Frontal cortex (tissue), 4 donors: Measurements from ENCODE around the gene PADI1. TPM values are rescaled to one million over a fixed set of nuclear protein-coding genes. Genes with fewer than 3 reads are reported as not detected.

Experiments
- DNase-seq, 2 donors: peaks; one replicate each; pipeline ENCODE4 v3.0.0; 2012; ENCODE audit warnings: low spot score in 2 of 2
- FAIRE-seq: peaks from 2 replicates; lab custom pipeline; 2012; peaks lifted over from hg19 to GRCh38; lab: Jason Lieb, UNC
- total RNA-seq: library from RNA; depleted of rRNA; stranded (reverse); fragments of >200 nt; gene quantifications from one replicate; pipeline ENCODE4 v1.2.3, GENCODE V29; 2014
- donor health status: control.
- donor health status: control.
- donor health status: control.

PADI1 gene
- total RNA-seq: not detected

- FAIRE-seq (no peak), DNase-seq (no peak)
These were observed at the start of gene PADI1 for GRCh38 chr1:17204546-17205440. Gene PADI1 (plus strand): TSS chr1:17205128. CDS start chr1:17205218, 90 bp downstream.

DNA sequence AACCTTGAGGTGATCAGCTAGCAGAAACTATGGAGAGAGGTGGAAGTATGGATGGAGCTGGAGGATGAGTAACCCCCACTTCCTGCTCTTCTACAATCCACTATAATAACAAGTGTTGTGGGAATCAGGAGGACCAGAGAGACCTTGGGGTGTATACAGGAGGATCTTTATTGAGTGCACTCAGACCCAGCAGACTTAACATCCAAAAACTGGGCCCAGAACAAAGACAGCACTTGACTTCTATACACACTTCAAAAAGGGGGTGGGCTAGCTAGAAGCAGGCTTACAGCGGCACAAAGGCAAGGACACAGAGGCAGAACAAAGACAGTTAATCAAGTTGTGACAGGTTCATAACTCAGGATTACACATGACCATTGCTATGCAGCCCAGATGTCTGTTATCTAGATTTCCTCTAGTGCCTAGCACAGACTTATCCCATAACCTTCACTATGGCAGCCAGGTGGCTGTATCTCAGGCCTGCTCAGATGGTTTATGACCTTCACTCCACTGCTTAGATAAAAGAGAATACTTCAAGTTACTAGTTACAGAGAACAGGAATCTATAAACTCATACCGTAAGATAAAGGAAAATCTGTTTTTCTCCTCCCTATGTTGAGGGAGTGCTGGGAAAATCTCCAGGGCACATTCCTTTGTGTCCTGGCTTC lies 49.5 kb upstream of the PADI1 start:
- DNase-seq: no peak

GRCh38 chr1:17156108-17156507 lies 48.8 kb upstream of the PADI1 start:
- DNase-seq: no peak
- no peak for FAIRE-seq

More for the DNA sequence above, 49.5 kb upstream of the PADI1 start:
- no peak for FAIRE-seq

DNA sequence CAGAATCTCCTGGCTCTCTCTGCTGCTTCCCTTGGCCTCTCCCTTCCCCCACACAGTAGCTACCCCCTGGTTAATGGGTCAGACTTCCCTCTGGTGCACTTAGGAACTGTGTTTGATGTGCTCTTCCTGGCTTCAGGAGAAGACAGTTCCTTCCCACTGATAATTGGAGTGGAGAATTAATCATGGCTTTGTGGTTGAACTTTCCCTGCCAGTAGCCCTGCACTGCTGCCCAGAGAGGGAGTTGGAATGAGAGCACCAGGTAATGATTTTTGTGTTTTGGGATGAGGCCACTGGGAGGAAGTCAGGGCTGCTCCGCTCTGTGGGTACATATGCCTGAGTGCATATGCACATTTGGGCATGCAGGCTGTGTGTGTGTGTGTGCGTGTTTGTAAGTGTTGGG lies 46.0 kb upstream of the PADI1 start:
- no peak for FAIRE-seq

DNA sequence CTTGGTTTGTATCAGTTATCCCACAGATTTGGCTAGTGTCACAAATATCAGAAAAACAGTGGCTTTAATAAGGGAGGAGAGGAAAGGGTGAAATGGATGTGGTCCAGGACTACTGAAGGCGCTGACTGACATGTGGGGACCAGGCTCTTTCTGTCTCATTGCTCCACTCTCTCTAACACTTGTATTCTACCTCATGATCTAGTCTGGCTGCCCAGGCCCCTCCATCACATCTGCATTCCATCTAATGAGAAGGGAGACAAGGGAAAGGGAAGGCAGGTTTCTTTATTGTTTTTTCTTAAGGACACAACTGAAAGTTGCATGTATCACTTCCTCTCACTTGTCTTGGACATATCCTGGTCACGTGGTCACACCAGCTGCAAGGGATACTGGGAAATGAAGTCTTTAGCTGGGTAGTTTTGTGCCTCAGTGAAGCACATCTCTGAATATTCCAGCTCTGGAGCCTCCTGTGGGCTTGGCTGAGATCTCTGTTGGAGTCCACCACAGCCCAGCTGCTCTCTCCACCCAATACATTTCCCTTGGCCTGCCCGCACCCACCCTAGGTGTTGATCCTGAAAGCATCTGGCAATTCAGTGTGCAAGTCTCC lies 43.7 kb upstream of the PADI1 start:
- FAIRE-seq: no peak

More for the DNA sequence above, 46.0 kb upstream of the PADI1 start:
- no peak for DNase-seq

DNA sequence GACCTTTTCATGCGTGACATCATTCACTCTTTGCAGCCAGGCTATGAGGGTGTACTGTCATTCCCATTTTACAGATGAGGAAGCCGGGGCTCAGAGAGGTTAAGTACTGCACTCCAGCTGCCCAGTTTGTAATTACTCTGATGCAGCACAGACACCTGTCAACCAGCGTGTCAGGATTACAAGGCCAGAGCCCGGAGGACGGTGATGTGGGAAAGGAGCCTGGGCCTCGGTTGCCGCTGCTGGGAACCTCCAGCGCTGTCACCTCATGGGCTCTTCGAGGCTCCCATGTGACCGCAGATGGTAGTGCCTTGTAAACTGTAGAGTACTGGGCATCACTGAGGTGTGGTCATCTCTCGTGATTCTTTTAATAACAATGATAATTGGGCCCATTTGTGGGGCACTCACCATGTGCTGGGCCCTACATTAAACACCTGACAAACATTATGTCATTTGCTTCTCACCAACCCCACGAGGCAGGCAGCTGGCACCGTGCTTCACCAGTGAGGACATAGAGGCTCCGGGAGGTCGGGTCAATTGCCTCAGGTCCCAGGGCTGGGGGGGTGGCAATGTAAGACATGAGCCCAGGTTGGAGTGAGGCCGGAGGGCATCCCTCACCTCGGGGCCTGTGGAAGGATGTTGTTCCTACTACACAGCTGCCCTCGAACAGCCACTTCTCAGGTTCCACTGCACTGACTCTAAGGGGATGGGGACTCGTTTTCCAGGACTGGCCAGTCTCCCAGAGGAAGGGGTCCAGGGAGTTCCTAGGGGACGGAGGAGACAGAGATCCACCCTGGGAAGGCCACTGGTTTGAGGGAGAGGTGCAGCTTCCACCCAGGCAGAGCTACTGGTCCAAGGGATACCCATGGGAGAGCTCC lies 42.8 kb upstream of the PADI1 start:
- no peak for FAIRE-seq
- DNase-seq: no peak

More for the DNA sequence above, 43.7 kb upstream of the PADI1 start:
- DNase-seq: no peak

DNA sequence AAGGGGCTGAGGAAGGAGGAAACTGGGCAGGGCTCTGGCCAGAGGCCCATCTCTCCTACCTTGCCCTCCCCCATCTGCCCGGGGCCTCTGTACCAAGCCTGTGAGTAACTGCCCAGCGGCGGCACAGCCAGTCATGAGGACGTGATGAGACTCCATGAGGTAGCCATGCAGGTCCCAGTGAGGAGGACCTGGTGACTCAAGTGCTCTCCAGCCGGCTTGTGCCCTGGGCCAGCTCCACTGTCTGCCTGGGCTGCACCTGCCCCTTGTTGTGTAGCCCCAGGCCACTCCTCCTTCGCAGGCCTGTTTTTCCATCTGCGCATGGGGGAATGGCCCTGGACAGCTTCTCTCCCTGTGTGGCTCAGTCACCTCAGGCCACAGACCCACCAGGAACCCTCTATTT lies 42.0 kb upstream of the PADI1 start:
- FAIRE-seq (no peak), DNase-seq (no peak)

- no peak for FAIRE-seq
- DNase-seq: no peak
These were observed 41.6 kb upstream of the PADI1 start for GRCh38 chr1:17163371-17163770.

DNA sequence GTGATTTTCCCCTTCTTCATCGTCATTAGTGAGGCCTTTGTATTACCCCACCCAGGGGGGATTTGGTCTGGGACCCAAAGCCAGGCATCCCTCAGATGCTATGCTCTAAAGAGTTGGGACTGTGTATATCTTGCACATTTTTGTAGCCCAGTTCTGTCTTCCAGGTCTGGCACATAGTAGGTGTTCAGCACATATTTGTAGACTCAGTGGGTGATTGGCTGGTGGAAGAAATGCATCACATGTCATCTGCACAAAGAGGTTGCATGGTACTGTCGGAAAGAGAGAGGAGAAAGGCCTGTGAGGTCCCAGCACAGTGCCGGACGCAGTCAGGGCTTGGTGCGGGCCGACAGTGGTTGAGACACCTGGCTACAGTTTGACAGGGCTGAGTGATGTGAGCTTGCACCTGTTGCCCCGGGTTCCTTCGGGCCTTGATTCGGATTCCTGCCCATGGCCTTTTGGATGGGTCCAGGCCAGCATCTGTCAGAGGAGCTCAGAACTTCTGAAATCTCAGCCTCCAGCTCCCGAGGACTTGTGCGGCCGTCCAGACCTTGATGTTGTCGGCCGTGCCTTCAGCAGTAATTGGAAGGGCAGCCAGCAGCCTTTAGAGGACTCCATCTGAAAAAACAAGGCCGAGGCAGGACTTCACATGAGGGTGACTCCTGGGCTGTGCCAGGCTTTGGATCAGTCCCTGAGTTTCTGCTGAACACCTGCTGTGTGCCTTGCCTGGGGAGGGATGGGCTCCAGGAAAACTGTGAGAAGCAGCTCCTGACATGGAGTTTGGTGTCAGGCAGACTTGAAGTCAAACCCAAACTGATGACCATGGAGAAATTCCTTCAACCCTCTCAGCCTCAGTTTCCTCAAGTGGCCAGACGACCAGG lies 40.9 kb upstream of the PADI1 start:
- no peak for FAIRE-seq
- DNase-seq: no peak

- DNase-seq (no peak), FAIRE-seq (no peak)
These were observed 39.1 kb upstream of the PADI1 start for GRCh38 chr1:17165823-17166222.

- DNase-seq (no peak), FAIRE-seq (no peak)
These were observed 37.7 kb upstream of the PADI1 start for GRCh38 chr1:17167041-17167785.

DNA sequence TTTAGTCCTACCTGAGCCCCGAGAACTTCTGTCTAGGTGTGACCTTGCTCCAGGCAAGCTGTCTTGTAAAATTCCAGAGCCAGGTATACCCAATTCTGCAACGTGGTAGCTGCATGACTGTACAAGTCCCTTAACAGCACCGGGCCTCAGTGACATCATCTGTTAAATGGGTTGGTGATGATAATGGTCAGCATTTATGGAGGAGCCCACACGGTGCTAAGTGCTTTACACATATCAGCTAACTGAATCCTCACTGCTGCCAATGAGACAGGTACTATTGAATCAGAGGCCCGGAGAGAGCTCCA lies 37.2 kb upstream of the PADI1 start:
- FAIRE-seq (no peak), DNase-seq (no peak)

GRCh38 chr1:17168091-17168876 lies 36.6 kb upstream of the PADI1 start:
- DNase-seq (no peak), FAIRE-seq (no peak)

DNA sequence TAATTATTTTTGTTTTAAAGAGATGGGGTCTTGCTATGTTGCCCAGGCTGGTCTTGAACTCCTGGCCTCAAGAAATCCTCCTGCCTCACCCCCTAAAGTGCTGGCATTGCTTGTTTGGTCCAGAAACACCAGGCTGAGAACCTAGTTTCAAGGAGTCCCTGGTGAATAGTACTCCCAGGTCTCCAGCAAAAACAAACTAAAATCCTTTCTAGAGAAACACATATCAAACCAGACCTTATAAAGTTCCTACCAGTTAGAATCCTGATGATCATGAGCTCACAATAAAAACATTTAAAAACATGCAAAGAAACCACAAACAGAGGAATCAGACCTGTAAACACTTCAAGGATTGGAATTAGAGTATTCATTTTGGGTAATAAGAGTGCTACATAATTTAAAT lies 34.4 kb upstream of the PADI1 start:
- FAIRE-seq (no peak), DNase-seq (no peak)

GRCh38 chr1:17173217-17173616 lies 31.7 kb upstream of the PADI1 start:
- DNase-seq (no peak), FAIRE-seq (no peak)

DNA sequence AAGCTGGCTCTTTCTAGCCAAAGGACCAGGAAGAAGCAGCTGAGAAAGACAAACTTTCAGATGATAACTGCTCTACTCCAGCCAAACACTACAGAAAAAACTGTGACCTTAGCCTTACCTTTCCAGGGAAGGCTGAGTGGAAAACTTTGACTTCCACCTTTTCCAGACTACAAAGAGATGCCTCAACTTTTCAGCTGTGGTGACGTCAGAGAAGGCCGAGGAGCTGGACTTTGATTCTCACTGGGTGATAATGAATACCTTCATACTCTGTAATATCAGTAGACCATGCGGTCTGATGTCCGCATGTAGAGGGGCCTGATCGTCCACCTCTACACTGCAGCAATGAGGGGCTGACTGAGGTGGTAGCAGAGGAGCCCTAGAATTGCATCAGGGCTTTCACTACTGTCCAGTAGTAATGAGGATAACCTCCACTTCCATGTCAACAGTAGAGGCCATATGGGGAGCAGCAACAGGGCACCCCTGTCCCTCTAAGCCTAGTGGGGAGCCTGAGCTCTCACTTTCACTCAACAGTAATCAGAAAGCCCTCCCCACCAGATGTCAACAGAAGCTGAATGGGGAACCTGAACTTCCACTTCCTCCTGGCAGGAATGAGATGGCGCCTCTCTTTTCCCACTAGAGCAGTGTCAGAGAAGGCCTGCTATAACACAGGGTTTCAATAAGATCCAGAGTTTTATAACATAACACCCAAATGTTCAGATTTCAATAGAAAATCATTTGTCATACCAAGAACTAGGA lies 28.4 kb upstream of the PADI1 start:
- no peak for FAIRE-seq
- no peak for DNase-seq

- no peak for FAIRE-seq
- DNase-seq: no peak
These were observed 27.3 kb upstream of the PADI1 start for GRCh38 chr1:17177651-17178050.
